ENCODE results near the gene ADD3. TPM values are rescaled to one million over a fixed set of nuclear protein-coding genes. Genes with fewer than 3 reads are reported as not detected.
A peak's percentile ranks its signal among the peaks of the same experiment; 100 is the strongest.

ADD3 gene
- total and polyA plus RNA-seq, 2 experiments from 2014 or later, result 133 to 1,101 TPM

DNA sequence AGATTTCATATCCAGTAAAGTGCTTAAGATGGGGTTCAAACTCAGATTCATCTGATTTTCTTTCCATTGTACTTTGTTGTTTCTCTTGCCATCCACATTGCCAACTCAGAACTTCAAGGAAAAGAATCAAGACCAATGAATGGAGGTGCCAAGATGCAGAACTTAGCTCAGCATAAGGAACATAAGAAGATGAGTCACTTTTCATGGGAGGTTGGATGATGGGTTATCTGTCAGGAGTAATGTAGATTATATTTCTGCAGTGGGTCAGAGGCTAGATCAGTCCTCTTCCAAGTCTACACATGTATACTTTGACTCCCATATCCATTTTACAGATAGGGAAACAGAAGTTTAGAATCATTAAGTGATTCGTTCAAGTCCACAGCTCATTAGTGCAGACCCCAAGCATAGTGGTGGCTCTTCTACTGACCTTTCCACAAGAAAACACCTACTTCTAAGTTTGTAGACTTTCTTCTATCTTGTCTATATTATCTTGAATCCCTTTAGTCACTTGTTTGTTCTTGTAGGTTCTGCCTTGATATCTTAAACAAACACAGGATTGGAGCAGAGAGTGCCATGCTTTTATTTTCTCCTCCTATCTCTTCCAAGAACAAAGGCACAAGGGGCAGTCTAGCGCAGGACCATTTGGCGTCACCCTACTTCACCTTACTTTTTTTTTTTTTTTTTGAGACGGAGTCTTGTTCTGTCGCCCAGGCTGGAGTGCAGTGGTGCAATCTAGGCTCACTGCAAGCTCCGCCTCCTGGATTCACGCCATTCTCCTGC is 14.0 kb upstream of the ADD3 start:
- no peaks in the 10 kb centered on the region for H3K36me3 ChIP-seq (ENCODE audit: low read depth)
- no peaks in the 10 kb centered on the region for H3K9me2 ChIP-seq (ENCODE audit: insufficient read depth)
- H3K27me3 ChIP-seq (replicated peaks; ENCODE audit: insufficient read depth), result no peaks in the 10 kb centered on the region
- WGBS, 2 experiments (ENCODE audit: low coverage in 1 of 2, low lambda C conversion rate in 2 of 2, missing lambda C conversion rate in 2 of 2), result 97% methylated on average over 7 of the region's 7 CpGs
- H3K4me1 ChIP-seq (ENCODE audit: insufficient read depth), result peaks cover 46% of the 10 kb centered on the region
- TF ChIP-seq EZH2 (IDR thresholded peaks at IDR 0.05; ENCODE audit: insufficient read depth, poor library complexity, severe bottlenecking), result no peak
- no peak for TF ChIP-seq EZH2phosphoT487 (IDR thresholded peaks at IDR 0.05; ENCODE audit: insufficient read depth, low read depth)
- in situ Hi-C loops (cut with MboI), result no loop called here
- H3K4me2 ChIP-seq (ENCODE audit: unreplicated experiment), result no peak overlapping the region
- DNase-seq, result no peak
- H3K79me2 ChIP-seq (ENCODE audit: insufficient read depth), result no peaks in the 10 kb centered on the region
- no peak overlapping the region for H2AFZ ChIP-seq
- H3K9me3 ChIP-seq (ENCODE audit: low read depth), result no peaks in the 10 kb centered on the region
- H3K9ac ChIP-seq, result no peak overlapping the region
- peaks cover 45% of the 10 kb centered on the region for H3F3A ChIP-seq (ENCODE audit: insufficient read depth)
- peak overlapping the region; percentile 90 for H3K27ac ChIP-seq
- no peak overlapping the region for H3K4me3 ChIP-seq
- H4K20me1 ChIP-seq (ENCODE audit: insufficient read depth), result no peaks in the 10 kb centered on the region

DNA sequence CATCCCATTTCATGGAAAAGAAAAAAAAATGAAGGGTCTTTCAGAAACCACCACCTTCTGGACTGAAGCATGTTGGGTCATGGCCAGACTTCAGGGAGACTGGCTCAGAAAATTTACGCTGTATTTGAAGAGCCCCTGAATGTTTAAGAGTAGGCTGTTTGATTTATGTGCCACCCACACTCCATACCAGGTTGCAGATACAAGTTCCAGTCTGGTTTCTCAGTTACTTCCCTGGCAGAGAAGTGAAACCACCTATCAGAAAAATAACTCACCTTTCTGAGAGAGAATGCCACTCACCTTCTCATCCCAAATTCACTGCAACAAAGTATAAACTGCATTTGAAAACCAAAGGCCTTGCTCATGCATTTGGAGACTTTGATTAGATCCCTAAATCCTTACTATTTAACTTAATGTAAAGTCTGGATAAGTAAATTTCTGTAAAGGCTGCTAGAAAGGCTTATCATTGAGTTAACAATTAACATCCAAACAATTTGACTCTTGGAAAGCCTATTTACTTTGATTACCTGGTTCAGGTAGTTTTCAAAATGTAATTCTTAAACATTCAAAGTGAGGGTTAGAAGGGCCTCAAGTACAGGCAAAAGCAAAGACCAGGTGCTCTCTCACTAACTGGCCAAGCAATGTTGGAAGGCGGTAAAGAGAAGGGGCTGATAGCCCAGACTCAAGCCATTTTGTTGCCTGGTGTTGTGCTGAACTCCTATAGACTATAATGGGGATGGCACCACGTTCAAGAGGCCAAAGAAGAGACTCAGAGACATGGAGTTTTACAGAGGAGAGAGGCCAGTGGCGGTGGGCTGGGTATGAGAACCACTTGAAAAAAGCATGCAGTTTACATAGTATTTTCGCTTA is 12.8 kb upstream of the ADD3 start:
- no peaks in the 10 kb centered on the region for H4K20me1 ChIP-seq (ENCODE audit: insufficient read depth)
- no peak for DNase-seq
- in situ Hi-C loops (cut with MboI), result no loop called here

DNA sequence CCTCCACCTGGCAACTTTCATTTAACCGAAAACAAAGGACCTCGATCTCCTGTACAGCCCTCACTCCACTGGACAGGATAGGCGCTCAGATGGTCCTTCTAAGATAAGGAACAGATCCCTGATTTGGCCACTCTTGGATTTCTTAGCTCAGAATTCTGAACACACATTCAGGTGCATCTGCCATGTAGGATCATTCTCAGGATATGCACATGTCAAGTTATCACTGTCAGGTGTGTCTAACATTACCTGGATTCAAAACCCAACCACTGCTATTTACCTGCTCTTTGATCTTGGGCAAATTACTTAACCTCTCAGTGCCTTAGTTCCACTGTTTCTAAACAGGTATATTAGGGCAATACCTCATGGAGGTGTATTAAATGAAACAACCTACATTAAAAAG is 12.2 kb upstream of the ADD3 start:
- H3K79me2 ChIP-seq (ENCODE audit: insufficient read depth), result no peaks in the 10 kb centered on the region
- 97 to 100% methylated on average over 3 of the region's 3 CpGs for WGBS, 2 experiments (ENCODE audit: low coverage in 1 of 2, low lambda C conversion rate in 2 of 2, missing lambda C conversion rate in 2 of 2)
- H3K9me2 ChIP-seq (ENCODE audit: insufficient read depth), result no peaks in the 10 kb centered on the region
- no peaks in the 10 kb centered on the region for H3K9me3 ChIP-seq (ENCODE audit: low read depth)
- in situ Hi-C loops (cut with MboI), result no loop called here
- no peak overlapping the region for H2AFZ ChIP-seq
- H3K4me3 ChIP-seq, result no peak overlapping the region
- H3K4me2 ChIP-seq (ENCODE audit: unreplicated experiment), result no peak overlapping the region
- no peak overlapping the region for H3K27ac ChIP-seq
- H3F3A ChIP-seq (ENCODE audit: insufficient read depth), result peaks cover 32% of the 10 kb centered on the region
- no peak overlapping the region for H3K9ac ChIP-seq
- DNase-seq, result no peak
- H3K27me3 ChIP-seq (replicated peaks; ENCODE audit: insufficient read depth), result no peaks in the 10 kb centered on the region
- H4K20me1 ChIP-seq (ENCODE audit: insufficient read depth), result no peaks in the 10 kb centered on the region
- TF ChIP-seq EZH2phosphoT487 (IDR thresholded peaks at IDR 0.05; ENCODE audit: insufficient read depth, low read depth) (no peak), EZH2 (IDR thresholded peaks at IDR 0.05; ENCODE audit: insufficient read depth, poor library complexity, severe bottlenecking) (no peak)
- no peaks in the 10 kb centered on the region for H3K36me3 ChIP-seq (ENCODE audit: low read depth)
- H3K4me1 ChIP-seq (ENCODE audit: insufficient read depth), result peaks cover 35% of the 10 kb centered on the region

More for the DNA sequence above, 12.8 kb upstream of the ADD3 start:
- Histone ChIP-seq H3K4me1 (ENCODE audit: insufficient read depth) (peaks cover 35% of the 10 kb centered on the region), H3K27ac (no peak overlapping the region), H3K27me3 (replicated peaks; ENCODE audit: insufficient read depth) (no peaks in the 10 kb centered on the region), H3K36me3 (ENCODE audit: low read depth) (no peaks in the 10 kb centered on the region), H3K79me2 (ENCODE audit: insufficient read depth) (no peaks in the 10 kb centered on the region), H3K9me2 (ENCODE audit: insufficient read depth) (no peaks in the 10 kb centered on the region), H3K9ac (no peak overlapping the region), H3K4me2 (ENCODE audit: unreplicated experiment) (no peak overlapping the region), H3F3A (ENCODE audit: insufficient read depth) (peaks cover 33% of the 10 kb centered on the region), H3K4me3 (no peak overlapping the region), H2AFZ (no peak overlapping the region), H3K9me3 (ENCODE audit: low read depth) (no peaks in the 10 kb centered on the region)
- WGBS, 2 experiments (ENCODE audit: low coverage in 1 of 2, low lambda C conversion rate in 2 of 2, missing lambda C conversion rate in 2 of 2), result 95 to 98% methylated on average over 5 of the region's 5 CpGs
- TF ChIP-seq EZH2 (IDR thresholded peaks at IDR 0.05; ENCODE audit: insufficient read depth, poor library complexity, severe bottlenecking), result no peak

DNA sequence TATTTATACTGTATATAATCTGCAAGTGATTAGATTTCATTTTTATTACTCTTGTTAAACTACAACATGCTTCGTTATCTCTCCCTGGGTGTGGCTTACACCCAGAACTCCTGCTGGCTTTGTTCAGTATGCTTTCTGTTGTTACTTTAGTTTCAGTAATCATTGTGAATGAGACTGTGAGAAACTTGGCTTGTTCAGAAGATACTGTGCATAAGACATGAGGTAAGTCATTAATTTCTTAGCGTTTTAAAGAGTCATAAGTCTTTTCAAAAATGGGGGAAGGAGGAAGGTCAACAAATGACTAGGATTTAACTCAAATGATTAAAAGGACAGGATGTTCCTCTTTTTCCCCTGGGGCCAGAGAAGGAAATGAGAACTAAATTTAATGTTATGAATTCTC is 11.6 kb upstream of the ADD3 start:
- peak; percentile 33 for DNase-seq
- no peak overlapping the region for H3K4me3 ChIP-seq
- H3K36me3 ChIP-seq (ENCODE audit: low read depth), result no peaks in the 10 kb centered on the region
- peak overlapping the region; percentile 45 for H2AFZ ChIP-seq
- in situ Hi-C loops (cut with MboI), result no loop called here
- H3K4me1 ChIP-seq (ENCODE audit: insufficient read depth), result peaks cover 34% of the 10 kb centered on the region
- H3F3A ChIP-seq (ENCODE audit: insufficient read depth), result peaks cover 32% of the 10 kb centered on the region
- no peaks in the 10 kb centered on the region for H3K9me3 ChIP-seq (ENCODE audit: low read depth)
- no peaks in the 10 kb centered on the region for H3K9me2 ChIP-seq (ENCODE audit: insufficient read depth)
- H3K4me2 ChIP-seq (ENCODE audit: unreplicated experiment), result peak overlapping the region; percentile 37
- no peak for TF ChIP-seq EZH2phosphoT487 (IDR thresholded peaks at IDR 0.05; ENCODE audit: insufficient read depth, low read depth)
- no peak for TF ChIP-seq EZH2 (IDR thresholded peaks at IDR 0.05; ENCODE audit: insufficient read depth, poor library complexity, severe bottlenecking)
- H3K27ac ChIP-seq, result no peak overlapping the region
- WGBS, 2 experiments (ENCODE audit: low coverage in 1 of 2, low lambda C conversion rate in 2 of 2, missing lambda C conversion rate in 2 of 2), result 9% methylated on average over 2 of the region's 2 CpGs
- H4K20me1 ChIP-seq (ENCODE audit: insufficient read depth), result no peaks in the 10 kb centered on the region
- no peak overlapping the region for H3K9ac ChIP-seq
- no peaks in the 10 kb centered on the region for H3K79me2 ChIP-seq (ENCODE audit: insufficient read depth)
- no peaks in the 10 kb centered on the region for H3K27me3 ChIP-seq (replicated peaks; ENCODE audit: insufficient read depth)

Data from GM23248 (cell line).